IMR-90 (cell line): ENCODE results near the gene CHML. TPM values are rescaled to one million over a fixed set of nuclear protein-coding genes. Genes with fewer than 3 reads are reported as not detected.

Source experiments
- ATAC-seq: fragments of 200-7000 bp; cut with Tn5 transposase; 2 replicates; pipeline ENCODE4 v1.9.1; 2020; ENCODE audit warnings: low read depth, mild to moderate bottlenecking, moderate library complexity
- BruUV-seq: library from RNA; stranded (reverse); fragments of 400-500 nt; replicated peaks from 2 replicates; lab custom pipeline; 2021; lab: Mats Ljungman, UMichigan
- CTCF ChIA-PET: fragments of 300-600 bp; formaldehyde crosslinking; extraction: SDS; loops from one replicate; lab custom pipeline; 2021; ENCODE audit warnings: antibody characterized with exemption; lab: Yijun Ruan, JAX
- POLR2A ChIA-PET: fragments of 300-600 bp; sonication (Branson Sonifier 250); formaldehyde crosslinking; loops from one replicate; lab custom pipeline; 2022; ENCODE audit warnings: antibody characterized with exemption; ENCODE audit not compliant: unreplicated experiment; lab: Charles Lee
- DNase-seq: peaks from one replicate; pipeline ENCODE4 v3.0.0; 2013
- H2AFZ ChIP-seq: replicated peaks from 2 replicates; pipeline ENCODE3; 2013; ENCODE audit warnings: low read length, mild to moderate bottlenecking; ENCODE audit not compliant: poor library complexity
- H2AK5ac ChIP-seq: 2 replicates; pipeline ENCODE4 v1.6.1; 2013; ENCODE audit warnings: low read depth, low read length, inconsistent platforms
- H2AK9ac ChIP-seq: replicated peaks from 2 replicates; pipeline ENCODE3; 2013; ENCODE audit warnings: mild to moderate bottlenecking, low read depth, low read length, moderate library complexity; ENCODE audit not compliant: poor library complexity
- H2BK120ac ChIP-seq: 2 replicates; pipeline ENCODE4 v1.6.1; 2013; ENCODE audit warnings: low read depth, low read length, inconsistent platforms
- H2BK15ac ChIP-seq: 3 replicates; pipeline ENCODE4 v1.6.1; 2013; ENCODE audit warnings: low read depth, low read length, inconsistent platforms
- H2BK20ac ChIP-seq: 2 replicates; pipeline ENCODE4 v1.6.1; 2013; ENCODE audit warnings: low read depth, mild to moderate bottlenecking, inconsistent platforms, low read length, moderate library complexity
- H2BK5ac ChIP-seq: 2 replicates; pipeline ENCODE4 v1.6.1; 2013; ENCODE audit warnings: mild to moderate bottlenecking, low read depth, low read length, inconsistent platforms; ENCODE audit not compliant: poor library complexity, severe bottlenecking
- H3K14ac ChIP-seq: replicated peaks from 2 replicates; pipeline ENCODE4 v1.6.1; 2013; ENCODE audit warnings: low read depth, low read length, inconsistent platforms
- H3K18ac ChIP-seq: 2 replicates; pipeline ENCODE4 v1.6.1; 2013; ENCODE audit warnings: low read depth, low read length, control low read depth
- H3K23ac ChIP-seq: 2 replicates; pipeline ENCODE4 v1.6.1; 2013; ENCODE audit warnings: low read depth, low read length, inconsistent platforms
- H3K27ac ChIP-seq: 2 replicates; pipeline ENCODE4 v1.5.1; 2013; ENCODE audit warnings: mild to moderate bottlenecking, control low read depth, low read length; ENCODE audit not compliant: insufficient read depth
- H3K27me3 ChIP-seq: 2 replicates; pipeline ENCODE4 v1.6.1; 2013; ENCODE audit warnings: low read length; ENCODE audit not compliant: control insufficient read depth, insufficient read depth
- H3K36me3 ChIP-seq: 2 replicates; pipeline ENCODE4 v1.6.1; 2013; ENCODE audit warnings: low read length, mixed read lengths; ENCODE audit not compliant: control insufficient read depth, insufficient read depth
- H3K4ac ChIP-seq: 2 replicates; pipeline ENCODE4 v1.6.1; 2013; ENCODE audit warnings: low read depth, low read length, inconsistent platforms
- H3K4me1 ChIP-seq: 2 replicates; pipeline ENCODE4 v1.6.1; 2013; ENCODE audit warnings: low read length, mixed read lengths; ENCODE audit not compliant: control insufficient read depth, insufficient read depth
- H3K4me2 ChIP-seq: 2 replicates; pipeline ENCODE4 v1.6.1; 2013; ENCODE audit warnings: low read depth, mild to moderate bottlenecking, control low read depth, low read length, moderate library complexity
- H3K4me3 ChIP-seq: 2 replicates; pipeline ENCODE4 v1.5.1; 2013; ENCODE audit warnings: low read depth, mild to moderate bottlenecking, control low read depth, low read length, moderate library complexity; ENCODE audit not compliant: insufficient read depth
- H3K56ac ChIP-seq: 2 replicates; pipeline ENCODE4 v1.6.1; 2013; ENCODE audit warnings: low read length, inconsistent platforms; ENCODE audit not compliant: insufficient read depth; ENCODE audit errors: extremely low read depth
- H3K79me1 ChIP-seq, 2 experiments: 2 replicates each; pipeline ENCODE4 v1.6.1; 2013; ENCODE audit warnings: low read length in 2 of 2, inconsistent platforms in 1 of 2, low read depth in 1 of 2
- H3K9ac ChIP-seq: 2 replicates; pipeline ENCODE4 v1.6.1; 2013; ENCODE audit warnings: low read depth, low read length, control low read depth
- H3K9me1 ChIP-seq: 2 replicates; pipeline ENCODE4 v1.6.1; 2013; ENCODE audit warnings: low read length, inconsistent platforms; ENCODE audit not compliant: insufficient read depth
- H3K9me3 ChIP-seq: 2 replicates; pipeline ENCODE4 v1.6.1; 2013; ENCODE audit warnings: low read length; ENCODE audit not compliant: control insufficient read depth, insufficient read depth
- H4K20me1 ChIP-seq: 2 replicates; pipeline ENCODE4 v1.6.1; 2013; ENCODE audit warnings: low read length, inconsistent platforms; ENCODE audit not compliant: insufficient read depth
- H4K5ac ChIP-seq: 2 replicates; pipeline ENCODE4 v1.6.1; 2013; ENCODE audit warnings: mild to moderate bottlenecking, low read depth, low read length, control low read depth
- H4K8ac ChIP-seq, 2 experiments: 2 replicates each; pipeline ENCODE4 v1.6.1; 2013; ENCODE audit warnings: low read depth in 2 of 2, low read length in 2 of 2, control low read depth in 1 of 2, inconsistent platforms in 1 of 2
- H4K91ac ChIP-seq: 2 replicates; pipeline ENCODE4 v1.6.1; 2013; ENCODE audit warnings: low read depth, low read length, inconsistent platforms; ENCODE audit not compliant: insufficient read depth
- NFE2L2 ChIP-seq: fragments of 150-350 bp; IDR thresholded peaks from 2 replicates; pipeline ENCODE4 v1.6.1; 2016; ENCODE audit warnings: low read depth, mild to moderate bottlenecking, low read length
- RAD21 ChIP-seq: IDR thresholded peaks from 2 replicates; pipeline ENCODE4 v1.6.1; 2012; ENCODE audit warnings: low read length, improper control_type of control experiment
- RCOR1 ChIP-seq: IDR thresholded peaks from 2 replicates; pipeline ENCODE4 v1.6.1; 2012; ENCODE audit warnings: mild to moderate bottlenecking, low read length, improper control_type of control experiment; ENCODE audit not compliant: insufficient replicate concordance
- WGBS, 2 experiments: methylation state at CpG; one replicate each; pipeline versions ENCODE4 v1.1.5 to v1.1.7; 2013; ENCODE audit warnings: missing lambda C conversion rate in 2 of 2; ENCODE audit not compliant: insufficient read length in 1 of 2; ENCODE audit errors: extremely low coverage in 2 of 2; 5-methylcytosine and 5-hydroxymethylcytosine counted together
- dilution Hi-C: fragments of 300-500 bp; cut with HindIII; formaldehyde crosslinking; loops from one replicate; pipeline ENCODE4 v1.14.3; 2018; ENCODE audit warnings: low sequenced_read_pairs; ENCODE audit not compliant: unreplicated experiment
- in situ Hi-C: fragments of 300-500 bp; cut with MboI; formaldehyde crosslinking; loops from 3 replicates; pipeline ENCODE4 v1.14.3; 2019; ENCODE audit warnings: low sequenced_read_pairs, inconsistent platforms, mixed read lengths
- intact Hi-C: fragments of 100-400 bp; cut with micrococcal nuclease; formaldehyde crosslinking; loops from 2 replicates; pipeline ENCODE4 v1.10.0; 2022
- polyA plus RNA-seq, 3 experiments: library from polyadenylated mRNA; depleted of rRNA; stranded (reverse); fragments of >200 nt; gene quantifications; 2 replicates each; pipeline ENCODE4 v1.2.3, GENCODE V29; 2012; ENCODE audit warnings: low replicate concordance in 1 of 3
- total RNA-seq: library from RNA; depleted of rRNA; stranded (reverse); fragments of >200 nt; gene quantifications from 2 replicates; pipeline ENCODE4 v1.2.3, GENCODE V29; 2012

Gene CHML
- total and polyA plus RNA-seq, 2 of the 4 experiments (the other 2 are of a cell fraction): 5.3 to 25.6 TPM

GRCh38 chr1:241593186-241593585 is 47.0 kb downstream of the CHML start:
- TF ChIP-seq NFE2L2 (peak; percentile 34; the same call in 1 of the 2 replicates), RAD21 (no peak), RCOR1 (no peak)
- DNase-seq: peak; percentile 49

More at GRCh38 chr1:241593186-241593585, 47.0 kb downstream of the CHML start:
- H4K20me1 ChIP-seq: no peaks in the 10 kb centered on the region
- CTCF ChIA-PET: interaction anchor here (0.6 kb wide), 1 partner anchor 243 kb away, joined by 3 read pairs; no protein-coding TSS in a partner anchor
- H3K4me1 ChIP-seq: peaks cover 6% of the 10 kb centered on the region
- no peak overlapping the region for H3K56ac ChIP-seq
- no peak overlapping the region for H2AK9ac ChIP-seq
- no peaks in the 10 kb centered on the region for H3K9me3 ChIP-seq
- no peak overlapping the region for H3K27ac ChIP-seq
- H4K8ac ChIP-seq: no peak overlapping the region
- H4K91ac ChIP-seq: no peak overlapping the region
- H2BK120ac ChIP-seq: no peak overlapping the region
- no peaks in the 10 kb centered on the region for H3K79me1 ChIP-seq
- no peak overlapping the region for H3K9ac ChIP-seq
- BruUV-seq: no TSS peak
- H2AFZ ChIP-seq: no peak overlapping the region
- ATAC-seq: no peak
- H3K36me3 ChIP-seq: peaks cover 3% of the 10 kb centered on the region
- intact Hi-C loops (no loop called here), dilution Hi-C loops (no loop called here), in situ Hi-C loops (no loop called here)
- H2AK5ac ChIP-seq: no peak overlapping the region
- no peak overlapping the region for H2BK15ac ChIP-seq
- WGBS, 2 experiments: no CpG with 5 or more reads among the region's 1 CpG
- no peak overlapping the region for H2BK20ac ChIP-seq
- no peaks in the 10 kb centered on the region for H3K9me1 ChIP-seq
- no peak overlapping the region for H2BK5ac ChIP-seq
- no peaks in the 10 kb centered on the region for H3K27me3 ChIP-seq
- H3K23ac ChIP-seq: no peak overlapping the region
- H4K5ac ChIP-seq: no peak overlapping the region
- H3K14ac ChIP-seq: no peak overlapping the region
- H3K4me3 ChIP-seq: no peak overlapping the region
- no peak overlapping the region for H3K18ac ChIP-seq
- no peak overlapping the region for H3K4ac ChIP-seq
- POLR2A ChIA-PET: no interaction called here
- no peak overlapping the region for H3K4me2 ChIP-seq
